Tibial artery (tissue), 4 donors: Measurements from ENCODE around the gene FARS2.

ENCODE experiments used
- DNase-seq, 2 donors: peaks; one replicate each; pipeline ENCODE4 v3.0.0-alpha.2; 2019
- H3K27ac ChIP-seq, 2 donors: fragments of 200-600 bp; sonication (generic) in 1 of 2; 1 replicate in 1 of 2; 2 replicates in 1 of 2; pipeline ENCODE4 v1.5.1; 2018 to 2019; ENCODE audit warnings: mild to moderate bottlenecking in 1 of 2
- H3K27me3 ChIP-seq, 2 donors: fragments of 200-600 bp; sonication (generic) in 1 of 2; one replicate each; pipeline versions ENCODE4 v1.5.1 to v1.6.0; 2016 to 2019
- H3K36me3 ChIP-seq, 3 donors: fragments of 200-600 bp; sonication (generic) in 2 of 3; one replicate each; pipeline ENCODE4 v1.5.1; 2016 to 2019; ENCODE audit warnings: mild to moderate bottlenecking in 2 of 3
- H3K4me1 ChIP-seq, 4 donors: fragments of 200-600 bp; sonication (generic) in 2 of 4; 1 replicate in 3 of 4; 2 replicates in 1 of 4; pipeline ENCODE4 v1.5.1; 2016 to 2019
- H3K4me3 ChIP-seq, 2 donors: fragments of 200-600 bp; sonication (generic) in 1 of 2; 1 replicate in 1 of 2; 2 replicates in 1 of 2; pipeline ENCODE4 v1.5.1; 2018 to 2019; ENCODE audit warnings: mild to moderate bottlenecking in 2 of 2
- H3K9me3 ChIP-seq, 3 donors: fragments of 200-600 bp; sonication (generic) in 1 of 3; one replicate each; pipeline ENCODE4 v1.5.1; 2016 to 2019
- CTCF ChIP-seq, 2 experiments: fragments of 200-600 bp in 1 of 2; fragments of 450-650 bp in 1 of 2; IDR thresholded peaks; one replicate each; pipeline ENCODE4 v1.5.1; 2017 to 2019; ENCODE audit warnings: antibody characterized with exemption in 2 of 2, mild to moderate bottlenecking in 1 of 2, moderate library complexity in 1 of 2
- intact Hi-C: fragments of 100-400 bp; cut with DNase I; formaldehyde crosslinking; loops from one replicate; pipeline ENCODE4 v1.15.0; 2023; ENCODE audit warnings: low total_unique reads

Gene FARS2

GRCh38 chr6:5249451-5250122, 11.7 kb upstream of the FARS2 start:
- intact Hi-C loops: no loop called here
- TF ChIP-seq CTCF (IDR thresholded peaks at IDR 0.05): no peak
- peaks cover 0 to 4% (median 0%) of the 10 kb centered on the region in 4 donors for H3K4me1 ChIP-seq
- H3K27ac ChIP-seq: no peak overlapping the region
- H3K4me3 ChIP-seq: no peak overlapping the region
- H3K9me3 ChIP-seq: no peaks in the 10 kb centered on the region
- no peak for DNase-seq
- no peaks in the 10 kb centered on the region for H3K27me3 ChIP-seq
- peaks cover 0 to 3% (median 0%) of the 10 kb centered on the region in 3 donors for H3K36me3 ChIP-seq

GRCh38 chr6:5250451-5250850, 10.9 kb upstream of the FARS2 start:
- Histone ChIP-seq H3K27ac (no peak overlapping the region), H3K4me1 (peaks cover 0 to 4% (median 0%) of the 10 kb centered on the region in 4 donors), H3K9me3 (no peaks in the 10 kb centered on the region), H3K27me3 (no peaks in the 10 kb centered on the region), H3K4me3 (no peak overlapping the region), H3K36me3 (peaks cover 0 to 3% (median 0%) of the 10 kb centered on the region in 3 donors)
- intact Hi-C loops: no loop called here
- no peak for DNase-seq
- TF ChIP-seq CTCF (IDR thresholded peaks at IDR 0.05): no peak

- Histone ChIP-seq H3K9me3 (no peaks in the 10 kb centered on the region), H3K4me3 (no peak overlapping the region), H3K27ac (no peak overlapping the region), H3K27me3 (no peaks in the 10 kb centered on the region), H3K36me3 (peaks cover 0 to 3% (median 0%) of the 10 kb centered on the region in 3 donors), H3K4me1 (peaks cover 0 to 4% (median 0%) of the 10 kb centered on the region in 4 donors)
- intact Hi-C loops: no loop called here
- TF ChIP-seq CTCF (IDR thresholded peaks at IDR 0.05): no peak
- no peak for DNase-seq
Observed at GRCh38 chr6:5250911-5251310, 10.4 kb upstream of the FARS2 start.

GRCh38 chr6:5256952-5257351, 4.4 kb upstream of the FARS2 start:
- Histone ChIP-seq H3K27me3 (no peaks in the 10 kb centered on the region), H3K36me3 (peaks cover 0 to 3% (median 0%) of the 10 kb centered on the region in 3 donors), H3K9me3 (no peaks in the 10 kb centered on the region), H3K4me1 (peaks cover 0 to 9% (median 8%) of the 10 kb centered on the region in 4 donors), H3K27ac (no peak overlapping the region), H3K4me3 (no peak overlapping the region)
- intact Hi-C loops: no loop called here
- TF ChIP-seq CTCF (IDR thresholded peaks at IDR 0.05): no peak
- no peak for DNase-seq

- TF ChIP-seq CTCF (IDR thresholded peaks at IDR 0.05): no peak
- no peak overlapping the region for H3K27ac ChIP-seq
- H3K36me3 ChIP-seq: peaks cover 0 to 3% (median 0%) of the 10 kb centered on the region in 3 donors
- no peaks in the 10 kb centered on the region for H3K27me3 ChIP-seq
- H3K9me3 ChIP-seq: no peaks in the 10 kb centered on the region
- intact Hi-C loops: no loop called here
- DNase-seq: no peak
- H3K4me1 ChIP-seq: peaks cover 0 to 13% (median 11%) of the 10 kb centered on the region in 4 donors
- no peak overlapping the region for H3K4me3 ChIP-seq
Observed at GRCh38 chr6:5257400-5257799, 3.9 kb upstream of the FARS2 start.
